ENCODE data around the gene SLC41A2.
"Not testable (repeated sequence)": the region's sequence is repeated elsewhere in the genome, so short reads cannot be mapped to it uniquely, and the experiment has no call there.

The SLC41A2 gene

DNA sequence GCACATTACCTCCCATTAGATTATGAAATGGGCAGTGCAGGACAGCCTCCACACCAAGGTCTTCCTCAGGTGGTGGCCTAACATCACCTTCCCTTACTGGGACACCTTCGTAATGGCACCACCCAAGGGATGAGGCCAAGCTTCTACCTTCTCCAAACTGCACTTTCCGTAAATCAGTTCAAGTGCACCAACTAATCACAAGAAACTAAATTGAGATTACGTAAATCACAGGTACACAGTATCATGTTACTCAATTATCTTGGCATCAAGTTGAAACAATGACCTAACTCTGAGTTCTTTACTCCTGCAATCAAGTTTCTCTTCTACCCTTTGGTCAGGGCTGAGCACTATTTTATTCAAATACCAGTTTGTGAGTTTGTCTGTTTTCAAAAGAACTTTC, 13.8 kb downstream of the SLC41A2 start (continued):
- TF ChIP-seq, protein P1, sequence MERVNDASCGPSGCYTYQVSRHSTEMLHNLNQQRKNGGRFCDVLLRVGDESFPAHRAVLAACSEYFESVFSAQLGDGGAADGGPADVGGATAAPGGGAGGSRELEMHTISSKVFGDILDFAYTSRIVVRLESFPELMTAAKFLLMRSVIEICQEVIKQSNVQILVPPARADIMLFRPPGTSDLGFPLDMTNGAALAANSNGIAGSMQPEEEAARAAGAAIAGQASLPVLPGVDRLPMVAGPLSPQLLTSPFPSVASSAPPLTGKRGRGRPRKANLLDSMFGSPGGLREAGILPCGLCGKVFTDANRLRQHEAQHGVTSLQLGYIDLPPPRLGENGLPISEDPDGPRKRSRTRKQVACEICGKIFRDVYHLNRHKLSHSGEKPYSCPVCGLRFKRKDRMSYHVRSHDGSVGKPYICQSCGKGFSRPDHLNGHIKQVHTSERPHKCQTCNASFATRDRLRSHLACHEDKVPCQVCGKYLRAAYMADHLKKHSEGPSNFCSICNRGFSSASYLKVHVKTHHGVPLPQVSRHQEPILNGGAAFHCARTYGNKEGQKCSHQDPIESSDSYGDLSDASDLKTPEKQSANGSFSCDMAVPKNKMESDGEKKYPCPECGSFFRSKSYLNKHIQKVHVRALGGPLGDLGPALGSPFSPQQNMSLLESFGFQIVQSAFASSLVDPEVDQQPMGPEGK (CRISPR knock-in tag; IDR thresholded peaks at IDR 0.05; ENCODE audit: borderline replicate concordance), result no peak
- TF ChIP-seq SNAI2 (CRISPR knock-in tag; IDR thresholded peaks at IDR 0.05), result no peak

DNA sequence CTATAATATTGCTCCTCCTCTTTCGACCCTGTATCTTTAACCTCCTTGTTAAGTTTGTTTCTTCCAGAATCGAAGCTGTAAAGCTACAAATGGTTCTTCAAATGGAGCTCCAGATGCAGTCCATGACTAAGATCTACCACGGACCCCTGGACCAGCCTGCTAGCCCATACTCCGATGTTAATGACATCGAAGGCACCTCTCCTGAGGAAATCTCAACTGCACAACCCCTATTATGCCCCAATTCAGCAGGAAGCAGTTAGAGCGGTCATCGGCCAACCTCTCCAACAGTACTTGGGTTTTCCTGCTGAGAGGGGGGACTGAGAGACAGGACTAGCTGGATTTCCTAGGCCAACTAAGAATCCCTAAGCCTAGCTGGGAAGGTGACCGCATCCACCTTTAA, 14.7 kb downstream of the SLC41A2 start:
- ATAC-seq, result not testable (repeated sequence)

DNA sequence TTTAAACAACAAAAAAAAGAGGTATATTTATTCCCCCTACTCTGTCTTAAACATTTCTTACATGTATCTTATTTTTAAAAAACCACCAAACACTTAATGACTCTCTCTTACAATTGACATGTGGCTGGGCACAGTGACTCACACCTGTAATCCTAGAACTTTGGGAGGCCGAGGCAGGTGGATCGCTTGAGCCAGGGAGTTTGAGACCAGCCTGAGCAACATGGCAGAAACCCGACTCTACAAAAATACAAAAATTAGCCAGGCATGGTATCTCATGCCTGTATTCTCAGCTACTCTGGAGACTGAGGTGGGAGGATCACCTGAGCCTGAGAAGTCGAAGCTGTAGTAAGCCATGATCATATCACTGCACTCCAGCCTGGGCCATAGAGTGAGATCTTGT, 16.0 kb downstream of the SLC41A2 start:
- ATAC-seq, result no peak
- TF ChIP-seq ISL1 (CRISPR knock-in tag; IDR thresholded peaks at IDR 0.05), result no peak
- no peak for TF ChIP-seq ZNF565 (CRISPR knock-in tag; conservative IDR thresholded peaks at IDR 0.05; ENCODE audit: low read depth)
- TF ChIP-seq, protein P1 (CRISPR knock-in tag; IDR thresholded peaks at IDR 0.05; ENCODE audit: borderline replicate concordance), result no peak
- TF ChIP-seq SNAI2 (CRISPR knock-in tag; IDR thresholded peaks at IDR 0.05), result no peak
- no peak for TF ChIP-seq ZC3H10 (CRISPR knock-in tag; IDR thresholded peaks at IDR 0.05)
- TF ChIP-seq, protein P2, sequence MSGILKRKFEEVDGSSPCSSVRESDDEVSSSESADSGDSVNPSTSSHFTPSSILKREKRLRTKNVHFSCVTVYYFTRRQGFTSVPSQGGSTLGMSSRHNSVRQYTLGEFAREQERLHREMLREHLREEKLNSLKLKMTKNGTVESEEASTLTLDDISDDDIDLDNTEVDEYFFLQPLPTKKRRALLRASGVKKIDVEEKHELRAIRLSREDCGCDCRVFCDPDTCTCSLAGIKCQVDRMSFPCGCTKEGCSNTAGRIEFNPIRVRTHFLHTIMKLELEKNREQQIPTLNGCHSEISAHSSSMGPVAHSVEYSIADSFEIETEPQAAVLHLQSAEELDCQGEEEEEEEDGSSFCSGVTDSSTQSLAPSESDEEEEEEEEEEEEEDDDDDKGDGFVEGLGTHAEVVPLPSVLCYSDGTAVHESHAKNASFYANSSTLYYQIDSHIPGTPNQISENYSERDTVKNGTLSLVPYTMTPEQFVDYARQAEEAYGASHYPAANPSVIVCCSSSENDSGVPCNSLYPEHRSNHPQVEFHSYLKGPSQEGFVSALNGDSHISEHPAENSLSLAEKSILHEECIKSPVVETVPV (CRISPR knock-in tag; IDR thresholded peaks at IDR 0.05), result no peak
- TF ChIP-seq ZFP3 (CRISPR knock-in tag; IDR thresholded peaks at IDR 0.05), result no peak
- no peak for TF ChIP-seq ARNTL (CRISPR knock-in tag; IDR thresholded peaks at IDR 0.05; ENCODE audit: borderline replicate concordance, low read depth)
- no peak for TF ChIP-seq TOX (CRISPR knock-in tag; IDR thresholded peaks at IDR 0.05; ENCODE audit: borderline replicate concordance)
- TF ChIP-seq PPARA (CRISPR knock-in tag; IDR thresholded peaks at IDR 0.05; ENCODE audit: borderline replicate concordance), result no peak

DNA sequence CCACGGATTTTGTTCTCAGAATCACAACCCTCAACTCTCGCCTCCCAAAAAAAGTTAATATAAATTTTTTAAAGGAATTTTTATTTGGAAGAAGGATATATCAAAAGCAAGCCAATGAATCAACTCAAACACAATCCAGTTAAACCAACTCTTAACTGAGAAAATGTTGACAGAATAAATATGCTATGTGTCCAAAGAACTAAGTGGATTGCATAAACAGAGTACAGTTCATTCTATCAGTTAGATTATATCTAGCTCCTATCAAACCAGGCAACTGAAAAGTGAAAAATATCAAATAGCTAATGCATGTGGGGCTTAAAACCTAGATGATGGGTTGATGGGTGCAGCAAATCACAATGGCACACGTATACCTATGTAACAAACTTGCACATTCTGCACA, 16.6 kb downstream of the SLC41A2 start:
- ATAC-seq, result no peak

More for the DNA sequence above, 16.6 kb downstream of the SLC41A2 start:
- TF ChIP-seq, protein P2 (CRISPR knock-in tag; IDR thresholded peaks at IDR 0.05), result no peak
- TF ChIP-seq ZNF70 (CRISPR knock-in tag; IDR thresholded peaks at IDR 0.05), result no peak
- no peak for TF ChIP-seq OSR1 (CRISPR knock-in tag; IDR thresholded peaks at IDR 0.05)
- TF ChIP-seq, protein P3, sequence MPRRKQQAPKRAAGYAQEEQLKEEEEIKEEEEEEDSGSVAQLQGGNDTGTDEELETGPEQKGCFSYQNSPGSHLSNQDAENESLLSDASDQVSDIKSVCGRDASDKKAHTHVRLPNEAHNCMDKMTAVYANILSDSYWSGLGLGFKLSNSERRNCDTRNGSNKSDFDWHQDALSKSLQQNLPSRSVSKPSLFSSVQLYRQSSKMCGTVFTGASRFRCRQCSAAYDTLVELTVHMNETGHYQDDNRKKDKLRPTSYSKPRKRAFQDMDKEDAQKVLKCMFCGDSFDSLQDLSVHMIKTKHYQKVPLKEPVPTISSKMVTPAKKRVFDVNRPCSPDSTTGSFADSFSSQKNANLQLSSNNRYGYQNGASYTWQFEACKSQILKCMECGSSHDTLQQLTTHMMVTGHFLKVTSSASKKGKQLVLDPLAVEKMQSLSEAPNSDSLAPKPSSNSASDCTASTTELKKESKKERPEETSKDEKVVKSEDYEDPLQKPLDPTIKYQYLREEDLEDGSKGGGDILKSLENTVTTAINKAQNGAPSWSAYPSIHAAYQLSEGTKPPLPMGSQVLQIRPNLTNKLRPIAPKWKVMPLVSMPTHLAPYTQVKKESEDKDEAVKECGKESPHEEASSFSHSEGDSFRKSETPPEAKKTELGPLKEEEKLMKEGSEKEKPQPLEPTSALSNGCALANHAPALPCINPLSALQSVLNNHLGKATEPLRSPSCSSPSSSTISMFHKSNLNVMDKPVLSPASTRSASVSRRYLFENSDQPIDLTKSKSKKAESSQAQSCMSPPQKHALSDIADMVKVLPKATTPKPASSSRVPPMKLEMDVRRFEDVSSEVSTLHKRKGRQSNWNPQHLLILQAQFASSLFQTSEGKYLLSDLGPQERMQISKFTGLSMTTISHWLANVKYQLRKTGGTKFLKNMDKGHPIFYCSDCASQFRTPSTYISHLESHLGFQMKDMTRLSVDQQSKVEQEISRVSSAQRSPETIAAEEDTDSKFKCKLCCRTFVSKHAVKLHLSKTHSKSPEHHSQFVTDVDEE (CRISPR knock-in tag; IDR thresholded peaks at IDR 0.05), result no peak
- no peak for TF ChIP-seq ZC3H10 (CRISPR knock-in tag; IDR thresholded peaks at IDR 0.05)
- TF ChIP-seq, protein P4, sequence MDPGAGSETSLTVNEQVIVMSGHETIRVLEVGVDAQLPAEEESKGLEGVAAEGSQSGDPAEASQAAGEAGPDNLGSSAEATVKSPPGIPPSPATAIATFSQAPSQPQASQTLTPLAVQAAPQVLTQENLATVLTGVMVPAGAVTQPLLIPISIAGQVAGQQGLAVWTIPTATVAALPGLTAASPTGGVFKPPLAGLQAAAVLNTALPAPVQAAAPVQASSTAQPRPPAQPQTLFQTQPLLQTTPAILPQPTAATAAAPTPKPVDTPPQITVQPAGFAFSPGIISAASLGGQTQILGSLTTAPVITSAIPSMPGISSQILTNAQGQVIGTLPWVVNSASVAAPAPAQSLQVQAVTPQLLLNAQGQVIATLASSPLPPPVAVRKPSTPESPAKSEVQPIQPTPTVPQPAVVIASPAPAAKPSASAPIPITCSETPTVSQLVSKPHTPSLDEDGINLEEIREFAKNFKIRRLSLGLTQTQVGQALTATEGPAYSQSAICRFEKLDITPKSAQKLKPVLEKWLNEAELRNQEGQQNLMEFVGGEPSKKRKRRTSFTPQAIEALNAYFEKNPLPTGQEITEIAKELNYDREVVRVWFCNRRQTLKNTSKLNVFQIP (CRISPR knock-in tag; IDR thresholded peaks at IDR 0.05; ENCODE audit: borderline replicate concordance, low read depth), result no peak
- no peak for TF ChIP-seq RARB (CRISPR knock-in tag; IDR thresholded peaks at IDR 0.05)
- TF ChIP-seq ZNF8 (CRISPR knock-in tag; IDR thresholded peaks at IDR 0.05), result no peak
- no peak for TF ChIP-seq ZNF565 (CRISPR knock-in tag; conservative IDR thresholded peaks at IDR 0.05; ENCODE audit: low read depth)
- no peak for TF ChIP-seq TCF4 (CRISPR knock-in tag; IDR thresholded peaks at IDR 0.05; ENCODE audit: borderline replicate concordance)
- TF ChIP-seq CSDC2 (CRISPR knock-in tag; IDR thresholded peaks at IDR 0.05), result no peak
- TF ChIP-seq ZFP30 (CRISPR knock-in tag; IDR thresholded peaks at IDR 0.05), result no peak
- TF ChIP-seq TOX (CRISPR knock-in tag; IDR thresholded peaks at IDR 0.05; ENCODE audit: borderline replicate concordance), result no peak
- no peak for TF ChIP-seq GLIS3 (CRISPR knock-in tag; IDR thresholded peaks at IDR 0.05)
- TF ChIP-seq ARNTL (CRISPR knock-in tag; IDR thresholded peaks at IDR 0.05; ENCODE audit: borderline replicate concordance, low read depth), result no peak
- TF ChIP-seq ISL1 (CRISPR knock-in tag; IDR thresholded peaks at IDR 0.05), result no peak

All from SK-N-SH treated with all-trans-retinoic acid at 6 μM for 48 hours (cell line).